ENCODE results near the gene MAN1C1. TPM values are rescaled to one million over a fixed set of nuclear protein-coding genes. Genes with fewer than 3 reads are reported as not detected.

Gene MAN1C1
- total and polyA plus RNA-seq, 9 of the 15 experiments (the other 6 are each of a cell fraction or from before 2014, with no cell fraction given), result 0.04 to 0.44 (median 0.10) TPM; not detected in 3

DNA sequence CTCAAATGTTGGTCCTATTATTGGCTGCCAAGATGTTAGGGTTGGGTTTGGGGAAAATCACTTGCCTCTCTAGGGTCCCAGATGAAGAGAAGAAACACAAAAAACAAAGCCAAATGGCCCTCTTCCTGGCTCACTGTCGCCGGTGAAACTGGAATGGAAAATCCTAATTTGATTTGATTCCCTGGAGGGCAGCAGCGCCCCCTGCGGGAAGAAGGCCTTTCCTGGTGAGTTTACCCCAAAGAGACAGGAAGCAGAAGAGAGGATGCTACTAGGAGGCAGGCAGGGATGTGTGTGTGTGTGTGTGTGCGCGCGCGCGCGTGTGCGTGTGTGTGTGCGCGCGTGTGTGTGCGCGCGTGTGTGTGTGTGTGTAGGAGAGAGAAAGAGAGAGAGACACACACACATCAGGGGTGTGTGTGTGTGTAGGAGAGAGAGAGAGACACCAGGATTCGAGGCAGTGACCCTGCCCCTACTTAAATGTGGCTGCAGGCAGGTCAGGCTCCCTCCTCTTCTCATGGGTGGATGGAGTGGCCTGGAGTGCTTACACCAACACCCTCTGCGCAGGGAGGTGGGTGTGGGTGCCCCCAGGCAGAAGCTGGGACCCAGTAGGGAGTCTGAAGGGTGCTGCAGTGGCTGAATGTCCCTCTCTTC lies 180.3 kb downstream of the MAN1C1 start (continued):
- peak; percentile 37; the same call in 1 of the 2 replicates for TF ChIP-seq GABPB1 (CRISPR knock-in tag; IDR thresholded peaks at IDR 0.05)
- peak; percentile 63; the same call in 1 of the 2 replicates for TF ChIP-seq CTBP1 (IDR thresholded peaks at IDR 0.05; ENCODE audit: borderline replicate concordance)
- TF ChIP-seq, protein P1, sequence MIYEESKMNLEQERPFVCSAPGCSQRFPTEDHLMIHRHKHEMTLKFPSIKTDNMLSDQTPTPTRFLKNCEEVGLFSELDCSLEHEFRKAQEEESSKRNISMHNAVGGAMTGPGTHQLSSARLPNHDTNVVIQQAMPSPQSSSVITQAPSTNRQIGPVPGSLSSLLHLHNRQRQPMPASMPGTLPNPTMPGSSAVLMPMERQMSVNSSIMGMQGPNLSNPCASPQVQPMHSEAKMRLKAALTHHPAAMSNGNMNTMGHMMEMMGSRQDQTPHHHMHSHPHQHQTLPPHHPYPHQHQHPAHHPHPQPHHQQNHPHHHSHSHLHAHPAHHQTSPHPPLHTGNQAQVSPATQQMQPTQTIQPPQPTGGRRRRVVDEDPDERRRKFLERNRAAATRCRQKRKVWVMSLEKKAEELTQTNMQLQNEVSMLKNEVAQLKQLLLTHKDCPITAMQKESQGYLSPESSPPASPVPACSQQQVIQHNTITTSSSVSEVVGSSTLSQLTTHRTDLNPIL (CRISPR knock-in tag; IDR thresholded peaks at IDR 0.05), result no peak
- TF ChIP-seq CTCFL (IDR thresholded peaks at IDR 0.05; ENCODE audit: borderline replicate concordance, insufficient read depth, low read depth, low read length, poor library complexity, severe bottlenecking), result peak; percentile 63
- TF ChIP-seq EP300 (IDR thresholded peaks at IDR 0.05; ENCODE audit: low read length), result 0 out of 2 replicates have a peak, but pooled peaks have one; percentile 12
- TF ChIP-seq TEAD2 (tag; IDR thresholded peaks at IDR 0.05), result no peak
- peak; percentile 88 to 97 for TF ChIP-seq RAD21 (CRISPR knock-in tag; conservative IDR thresholded peaks at IDR 0.05 in 1 of 2, IDR thresholded peaks at IDR 0.05 in 1 of 2)
